ENCODE measurements around the gene FNDC4.

- no peak for TF ChIP-seq EZH2 (IDR thresholded peaks at IDR 0.05; ENCODE audit: low read depth, low read length, severe bottlenecking)
- TF ChIP-seq CTCF (IDR thresholded peaks at IDR 0.05; ENCODE audit: control extremely low read depth in 1 of 3, insufficient read depth in 1 of 3, low read depth in 1 of 3, low read length in 3 of 3), result no peak
These were observed 49.3 kb upstream of the FNDC4 start for GRCh38 chr2:27544143-27544821.
